CD4-positive, alpha-beta T cell treated with Interleukin-17A for 1 hour (primary cell): Measurements from ENCODE around the gene GSTM2.

Experiments used
- DNase-seq: peaks from one replicate; pipeline ENCODE4 v3.0.0-alpha.2; 2020

GSTM2 gene

DNA sequence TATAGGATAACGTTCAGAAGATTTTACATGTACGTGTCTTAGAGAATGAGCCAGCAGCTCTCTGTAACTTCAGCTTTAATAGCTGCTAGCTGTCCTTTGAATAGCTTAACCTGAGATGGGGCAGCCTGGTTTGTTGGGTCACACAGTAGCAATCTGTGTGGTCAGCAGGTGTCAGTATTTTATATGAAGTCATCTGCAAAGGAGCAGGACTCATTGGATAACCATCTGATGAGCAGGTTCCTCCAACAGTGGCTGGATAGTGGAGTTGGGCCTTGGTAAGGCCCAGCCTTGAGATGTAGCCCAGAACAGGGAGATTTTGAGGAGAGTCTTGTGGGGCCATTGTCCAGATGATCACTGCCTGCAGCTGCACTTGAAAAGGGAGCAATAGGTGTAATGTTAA, 50.6 kb downstream of the GSTM2 start:
- no peak for DNase-seq

DNA sequence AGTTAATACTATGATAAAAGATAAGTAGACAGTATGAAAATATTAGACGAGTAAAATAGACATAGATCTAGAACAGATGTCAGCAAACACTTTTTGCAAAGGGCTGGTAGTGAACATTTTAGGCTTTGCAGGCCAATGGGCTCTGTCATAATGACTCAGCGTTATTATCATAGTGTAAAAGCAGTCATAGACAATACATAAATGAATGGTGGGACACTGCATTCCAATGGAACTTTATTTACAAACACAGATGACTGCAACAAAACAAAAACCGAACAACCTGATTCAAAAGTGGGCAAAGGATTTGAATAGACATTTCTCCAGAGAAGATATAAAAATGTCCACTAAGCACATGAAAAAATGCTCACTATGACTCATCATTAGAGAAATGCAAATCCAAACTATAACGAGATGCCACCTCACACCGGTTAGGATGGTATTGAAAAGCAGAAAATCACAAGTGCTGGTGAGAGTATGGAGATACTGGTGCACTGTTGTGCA, 51.5 kb downstream of the GSTM2 start:
- no peak for DNase-seq

DNA sequence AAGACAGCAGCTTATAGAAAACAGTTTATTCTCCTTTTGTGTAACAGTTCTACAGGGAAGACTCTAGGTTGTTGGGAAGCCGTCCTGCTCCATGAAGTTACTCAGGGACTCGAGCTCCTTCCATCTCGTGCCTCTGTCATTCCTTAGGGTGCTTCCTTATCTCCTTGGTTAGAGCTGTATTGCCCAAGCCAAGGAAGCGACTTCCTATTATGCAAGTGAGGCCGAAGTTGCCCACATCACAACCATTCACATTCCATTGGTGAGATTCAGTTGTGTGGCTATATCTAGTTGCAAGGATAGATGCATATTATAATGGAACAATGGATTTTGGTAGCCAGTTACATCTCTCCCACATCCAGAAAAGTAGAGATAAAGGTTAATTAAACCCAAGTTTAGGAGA, 53.2 kb downstream of the GSTM2 start:
- DNase-seq, result no peak

DNA sequence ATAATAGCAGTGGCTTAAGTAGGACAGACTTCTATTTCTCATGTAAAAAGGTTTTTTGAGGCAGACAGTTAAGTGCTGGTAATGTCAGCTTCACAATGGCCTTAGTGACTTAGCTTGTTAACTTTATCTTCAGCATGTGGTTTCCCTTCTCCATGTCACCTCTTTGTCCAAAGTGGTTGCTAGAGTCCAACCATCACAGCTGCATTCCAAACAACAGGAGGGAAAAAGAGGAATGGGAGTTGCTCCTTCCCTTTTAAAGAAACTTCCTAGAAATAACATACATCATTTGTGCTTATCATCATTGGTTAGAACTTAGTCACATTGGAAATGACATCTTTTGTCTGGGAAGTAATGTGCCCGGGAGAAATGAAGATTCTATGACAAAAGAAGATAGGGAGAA, 54.1 kb downstream of the GSTM2 start:
- DNase-seq, result no peak

DNA sequence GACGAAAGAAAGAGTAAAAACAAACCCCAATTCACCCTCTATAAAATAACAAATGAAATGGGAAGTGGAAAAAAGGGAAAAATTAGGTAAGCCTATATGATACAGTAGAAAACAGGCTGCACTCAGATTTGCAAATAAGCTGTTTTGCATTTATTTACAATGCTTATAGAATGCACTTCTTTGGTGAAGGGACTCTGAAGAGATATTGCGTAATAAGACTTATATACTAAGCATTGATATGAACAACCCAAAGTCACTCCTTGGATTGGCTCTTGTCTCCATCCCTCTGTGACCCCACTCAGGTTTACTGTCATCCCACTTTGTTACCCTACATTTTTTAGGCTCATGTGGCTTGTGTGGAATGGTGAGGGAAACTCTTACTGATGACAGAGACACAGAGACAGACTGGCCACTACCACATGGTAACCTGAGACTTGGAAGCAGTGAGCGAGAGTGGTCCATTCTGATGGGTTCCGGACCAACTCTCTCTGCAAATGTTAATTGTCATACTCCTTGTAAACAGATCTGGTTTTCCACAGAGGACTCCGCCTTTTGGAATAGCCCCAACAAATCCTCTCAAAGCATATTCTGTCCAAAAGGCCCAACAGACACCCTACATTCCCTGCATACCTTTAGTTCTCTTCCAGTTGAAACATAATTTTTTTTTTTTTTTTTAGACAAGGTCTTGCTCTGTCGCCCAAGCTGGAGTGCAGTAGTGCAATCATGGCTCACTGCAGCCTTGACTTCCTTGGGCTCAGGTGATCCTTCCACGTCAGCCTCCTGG, 55.2 kb downstream of the GSTM2 start:
- DNase-seq, result no peak
